ENCODE data around the gene CYSRT1.

The CYSRT1 gene

GRCh38 chr9:137224830-137225694, at the start of gene CYSRT1:
Gene CYSRT1, plus strand, starts transcription at chr9:137225174. Its CDS starts 448 bp downstream, at chr9:137225622.
- DNase-seq: peak; percentile 76

GRCh38 chr9:137175345-137175961, 49.5 kb upstream of the CYSRT1 start:
- DNase-seq: no peak

DNA sequence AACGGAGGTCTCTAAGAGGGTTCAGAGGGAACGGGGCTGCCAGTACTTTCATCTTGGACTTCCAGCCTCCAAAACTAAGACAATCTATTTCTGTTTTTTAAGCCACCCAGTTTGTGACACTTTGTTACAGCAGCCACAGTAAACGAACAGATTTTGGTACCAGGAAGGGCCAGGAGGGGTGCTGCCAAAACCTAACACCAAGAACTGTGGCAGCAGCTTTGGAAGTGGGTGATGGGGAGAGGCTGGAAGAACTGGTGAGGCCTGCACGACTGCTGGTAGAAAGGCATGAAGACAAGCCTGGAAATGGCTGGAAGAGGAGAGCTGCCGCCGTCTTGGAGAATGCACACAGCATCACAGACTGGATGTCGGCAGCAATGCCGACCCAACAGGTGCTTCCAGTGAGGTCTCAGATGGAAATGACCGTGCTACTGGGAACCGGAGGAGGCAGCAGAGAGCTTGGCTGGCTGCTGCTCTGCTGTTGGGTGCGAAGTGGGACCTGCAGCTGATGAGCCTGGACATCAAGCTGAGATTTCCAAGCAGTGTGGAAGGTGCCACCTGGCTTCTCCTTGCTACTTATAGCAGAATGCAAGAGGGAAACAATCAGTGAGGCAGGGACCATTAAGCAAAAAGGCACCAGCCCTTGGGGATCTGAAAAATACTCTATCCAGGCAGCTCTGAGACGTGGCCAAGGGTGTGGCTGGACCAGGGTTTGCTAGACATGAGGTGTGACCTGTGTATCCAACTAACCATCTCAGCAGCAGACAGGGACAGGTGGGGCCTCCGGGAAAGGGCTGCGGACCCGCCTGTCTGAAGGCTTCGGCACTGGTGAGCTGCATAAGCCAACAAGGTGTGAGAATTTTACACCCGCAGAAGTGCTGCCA, 48.4 kb upstream of the CYSRT1 start:
- DNase-seq: no peak

DNA sequence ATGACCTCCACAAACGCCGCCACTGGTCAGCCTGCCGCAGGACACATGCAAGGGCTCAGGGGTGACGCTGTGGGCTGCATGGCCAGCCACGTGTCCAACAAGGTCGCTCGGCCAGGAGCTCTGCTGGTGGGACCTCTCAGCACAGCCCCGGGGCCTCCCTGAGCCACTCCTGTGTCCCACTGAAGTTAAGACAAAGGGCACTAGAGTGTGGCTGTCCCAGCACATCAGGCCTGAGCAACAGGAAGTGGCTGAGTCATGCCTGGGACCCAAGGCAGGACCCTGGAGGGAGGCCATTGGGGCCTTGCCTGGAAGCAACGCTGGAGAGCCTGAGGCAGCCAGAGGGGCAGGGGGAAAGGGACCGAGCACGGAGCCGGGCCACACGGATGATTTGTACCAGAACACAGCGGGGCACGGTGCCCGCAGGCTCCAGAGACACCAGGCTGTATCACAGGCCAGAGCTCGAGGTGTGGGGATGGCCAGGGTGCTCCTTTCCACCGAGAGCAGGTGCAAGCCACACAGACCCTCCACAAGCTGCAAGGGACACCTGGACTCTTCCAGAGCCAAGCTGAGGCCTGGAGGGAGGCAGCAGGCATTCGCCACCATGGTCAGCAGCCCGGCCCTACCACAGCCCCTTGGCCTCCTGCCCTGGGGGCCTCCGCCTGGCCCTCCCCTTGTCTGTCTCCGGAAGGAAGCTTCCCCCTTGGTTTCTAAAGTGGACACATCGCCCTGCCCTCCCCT, 46.6 kb upstream of the CYSRT1 start:
- peak; percentile 36 for DNase-seq

- no peak for DNase-seq
Measured at GRCh38 chr9:137178939-137179630, 45.9 kb upstream of the CYSRT1 start.

DNA sequence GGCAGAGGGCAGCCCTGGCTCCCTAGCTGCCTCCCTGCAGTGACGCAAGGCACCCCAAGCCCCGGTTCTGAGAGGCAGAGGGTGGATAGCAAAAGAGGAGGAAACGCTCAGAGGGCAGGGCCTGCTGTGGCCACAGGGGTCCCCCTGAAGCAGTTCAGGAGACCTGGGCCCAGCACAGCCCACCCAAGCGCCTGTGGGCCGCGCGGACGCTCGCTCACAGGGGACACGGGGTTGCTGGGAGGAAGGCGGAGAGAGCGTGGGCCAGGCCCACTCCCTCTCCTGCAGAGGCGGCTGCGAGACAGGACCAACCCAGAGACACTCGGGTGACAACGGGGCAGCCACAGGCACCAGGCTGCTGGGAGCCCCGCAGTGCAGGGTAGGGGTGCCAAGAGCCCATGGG, 45.2 kb upstream of the CYSRT1 start:
- no peak for DNase-seq

GRCh38 chr9:137180491-137180890, 44.5 kb upstream of the CYSRT1 start:
- DNase-seq: no peak

- no peak for DNase-seq
Measured at GRCh38 chr9:137181680-137182079, 43.3 kb upstream of the CYSRT1 start.

GRCh38 chr9:137182836-137183235, 42.1 kb upstream of the CYSRT1 start:
- no peak for DNase-seq

GRCh38 chr9:137183980-137184595, 40.9 kb upstream of the CYSRT1 start:
- DNase-seq: no peak

GRCh38 chr9:137184881-137185660, 39.9 kb upstream of the CYSRT1 start:
- DNase-seq: no peak

DNA sequence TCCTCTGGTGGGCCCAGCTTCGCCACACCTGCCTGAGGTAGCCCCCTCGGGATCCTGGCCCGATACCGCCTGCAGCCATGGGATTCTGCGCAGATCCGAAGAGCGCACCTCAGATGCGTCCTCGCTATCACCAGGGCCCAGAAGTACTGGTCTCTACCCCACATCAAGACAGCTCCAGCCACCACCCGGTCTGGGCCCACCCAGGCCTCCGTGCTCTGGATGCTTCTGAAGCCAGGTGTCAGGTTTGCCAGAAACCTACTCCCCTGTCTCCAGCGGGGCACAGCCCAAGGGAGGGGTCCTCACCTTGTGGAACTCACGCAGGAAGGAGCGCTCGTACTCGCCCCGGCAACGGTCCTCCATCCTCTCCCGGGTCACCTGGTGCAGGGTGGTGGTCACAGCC, 39.1 kb upstream of the CYSRT1 start:
- DNase-seq: no peak

GRCh38 chr9:137186385-137186784, 38.6 kb upstream of the CYSRT1 start:
- no peak for DNase-seq

DNA sequence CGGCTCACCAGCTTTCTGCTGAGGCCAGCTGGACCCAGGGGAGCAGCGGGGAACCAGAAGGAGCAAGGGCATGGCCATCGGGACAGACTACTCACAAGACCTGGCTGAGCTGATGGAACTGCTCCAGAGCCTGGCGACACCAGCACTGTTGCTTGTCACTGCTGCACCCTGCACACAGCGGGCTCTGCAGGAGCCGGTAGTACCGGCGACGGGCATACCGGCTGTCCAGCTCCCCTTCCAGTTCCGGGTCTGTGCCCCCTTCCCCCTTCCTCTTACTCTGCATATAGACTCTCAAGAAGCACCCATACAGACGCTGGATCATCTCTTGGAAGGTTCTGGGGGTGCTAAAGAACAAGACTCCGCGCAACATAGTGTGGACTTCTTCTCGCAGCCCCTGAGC, 37.6 kb upstream of the CYSRT1 start:
- no peak for DNase-seq

- DNase-seq: no peak
Measured at GRCh38 chr9:137188086-137188489, 36.9 kb upstream of the CYSRT1 start.

DNA sequence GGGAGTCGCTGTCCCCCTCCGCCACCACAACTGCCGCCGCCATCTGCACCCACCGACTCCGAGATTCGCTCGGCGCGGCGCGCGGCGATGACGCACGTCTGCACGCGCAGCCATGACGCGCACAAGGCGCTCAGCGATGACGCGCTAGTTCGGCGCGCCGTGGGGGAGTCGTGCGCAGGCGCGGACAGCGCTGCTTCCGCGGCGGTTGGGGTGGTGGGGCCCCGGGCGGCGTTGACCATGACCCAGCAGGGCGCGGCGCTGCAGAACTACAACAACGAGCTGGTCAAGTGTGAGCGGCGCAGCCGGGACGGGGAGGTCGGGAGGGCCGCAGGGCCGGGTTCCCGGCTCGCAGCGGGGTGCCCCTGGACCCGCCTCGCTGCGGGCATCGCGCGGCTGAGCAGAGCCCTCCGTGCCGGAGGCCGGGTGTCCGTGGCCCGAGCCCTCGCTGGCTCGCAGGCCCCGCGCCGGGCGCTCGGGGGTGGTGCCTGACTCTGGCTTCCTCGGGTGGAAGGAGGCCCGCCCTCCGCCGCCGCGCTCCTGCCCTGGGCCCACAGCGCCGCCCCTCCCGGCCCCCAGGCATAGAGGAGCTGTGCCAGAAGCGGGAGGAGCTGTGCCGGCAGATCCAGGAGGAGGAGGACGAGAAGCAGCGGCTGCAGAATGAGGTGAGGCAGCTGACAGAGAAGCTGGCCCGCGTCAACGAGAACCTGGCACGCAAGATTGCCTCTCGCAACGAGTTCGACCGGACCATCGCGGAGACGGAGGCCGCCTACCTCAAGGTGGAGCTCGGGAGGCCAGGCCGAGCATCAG, 36.3 kb upstream of the CYSRT1 start, which contains the start of the genes ANAPC2 and SSNA1:
ANAPC2 (minus strand) TSS at position 71 of the 807 bp plus-strand sequence; CDS start at position 43, 28 bp downstream.
SSNA1 (plus strand) TSS at position 187 of the 807 bp plus-strand sequence; CDS start at position 238, 51 bp downstream.
- peak; percentile 88 for DNase-seq

DNA sequence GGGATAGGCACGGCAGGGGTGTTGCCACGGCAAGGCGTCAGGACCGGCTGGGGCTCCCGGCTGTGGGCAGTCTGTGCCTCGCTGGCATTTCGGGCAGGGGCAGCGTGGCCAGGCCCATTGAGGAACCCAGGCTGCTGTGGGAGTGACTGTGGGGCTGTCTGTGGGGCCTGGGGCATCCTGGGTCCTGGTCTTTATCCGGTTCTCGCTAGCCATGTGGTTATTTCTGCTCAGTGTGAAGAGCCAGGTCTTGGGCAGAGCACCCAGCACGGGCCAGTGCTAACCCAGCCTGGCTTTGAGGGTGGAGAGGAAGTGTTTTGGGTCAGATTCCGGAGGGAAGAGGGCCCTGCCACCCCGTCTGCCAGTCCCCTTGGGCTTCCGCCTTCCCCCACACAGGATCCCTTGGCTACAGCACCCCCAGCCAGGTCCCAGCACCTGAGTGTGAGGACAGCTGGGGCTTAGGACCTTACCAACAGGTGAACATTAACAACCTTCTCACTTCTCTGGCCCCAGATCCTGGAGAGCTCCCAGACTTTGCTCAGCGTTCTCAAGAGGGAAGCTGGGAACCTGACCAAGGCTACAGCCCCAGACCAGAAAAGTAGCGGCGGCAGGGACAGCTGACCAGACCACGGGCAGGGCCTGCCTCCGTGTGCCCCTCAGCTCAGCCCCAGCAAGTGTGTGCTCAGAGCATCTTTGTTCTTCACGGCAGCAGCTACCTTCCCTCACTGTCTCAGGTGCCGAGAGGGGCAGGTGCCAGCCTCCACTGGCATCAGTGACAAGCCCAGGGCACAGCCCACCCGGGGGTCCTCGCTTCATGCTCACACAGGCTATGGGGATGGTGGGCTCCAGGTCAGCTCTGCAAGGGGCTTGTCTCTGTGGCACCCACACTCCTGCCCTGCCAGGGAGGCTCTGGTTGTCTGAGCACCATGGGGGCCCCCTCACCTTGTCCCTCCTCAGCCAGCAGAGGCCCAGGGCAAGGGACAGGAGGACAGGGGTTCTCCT, 35.4 kb upstream of the CYSRT1 start:
- DNase-seq: no peak

DNA sequence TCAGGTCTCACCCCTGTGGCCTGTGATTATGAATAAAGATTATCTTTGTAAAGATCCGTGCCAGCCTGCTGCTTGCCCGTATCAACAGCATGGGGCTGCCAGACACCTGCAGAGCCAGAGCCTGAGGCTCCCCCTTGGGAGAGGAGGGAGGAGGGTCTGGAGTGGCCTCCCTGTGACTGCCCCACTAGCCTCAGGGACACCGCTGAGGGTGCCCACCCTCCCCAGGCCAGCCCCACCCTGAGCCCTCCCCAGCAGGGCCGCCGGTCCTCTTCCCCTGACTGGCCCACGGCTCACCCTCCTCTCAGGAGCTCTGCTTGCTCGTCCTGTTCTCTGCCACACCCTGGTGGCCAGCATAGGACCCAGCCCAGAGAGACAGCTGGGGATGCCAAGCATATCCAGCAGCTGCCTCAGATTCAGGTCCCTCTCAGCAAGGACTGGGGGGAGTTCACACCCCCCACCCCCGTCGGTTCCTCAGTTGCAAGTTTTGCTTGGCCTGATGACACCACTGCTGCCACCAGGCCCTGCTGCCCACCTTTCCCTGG, 34.6 kb upstream of the CYSRT1 start:
- no peak for DNase-seq
